Left ventricle myocardium inferior (tissue), 1 donor: Measurements from ENCODE around the gene FSCN2. TPM values are rescaled to one million over a fixed set of nuclear protein-coding genes. Genes with fewer than 3 reads are reported as not detected.
A peak's percentile ranks its signal among the peaks of the same experiment; 100 is the strongest.

ENCODE experiments used
- DNase-seq: peaks from one replicate; pipeline ENCODE4 v3.0.0-alpha.2; 2020
- H3K27ac ChIP-seq: fragments of 200-600 bp; replicated peaks from 2 replicates; pipeline ENCODE4 v1.8.0; 2021
- H3K27me3 ChIP-seq: fragments of 200-600 bp; 2 replicates; pipeline ENCODE4 v1.8.0; 2021; ENCODE audit warnings: low read depth
- H3K36me3 ChIP-seq: fragments of 200-600 bp; 2 replicates; pipeline ENCODE4 v1.8.0; 2021
- H3K4me1 ChIP-seq: fragments of 200-600 bp; 2 replicates; pipeline ENCODE4 v1.8.0; 2021
- H3K4me3 ChIP-seq: fragments of 200-600 bp; 2 replicates; pipeline ENCODE4 v1.8.0; 2021; ENCODE audit warnings: mild to moderate bottlenecking, moderate library complexity
- H3K9me3 ChIP-seq: fragments of 200-600 bp; replicated peaks from 2 replicates; pipeline ENCODE4 v1.8.0; 2021
- CTCF ChIP-seq: fragments of 200-600 bp; IDR thresholded peaks from 2 replicates; pipeline ENCODE4 v1.8.0; 2021; ENCODE audit warnings: antibody characterized with exemption, mild to moderate bottlenecking, borderline replicate concordance
- intact Hi-C: fragments of 100-400 bp; cut with micrococcal nuclease; formaldehyde crosslinking; loops from one replicate; pipeline ENCODE4 v1.11.0; 2022
- total RNA-seq: library from RNA; stranded (reverse); fragmentation: NEBNext Ultra II Directional; extraction: Animal tissue kit (Norgen Biotek cat#: 25700); gene quantifications from one replicate; pipeline ENCODE4 v1.2.1, GENCODE V29; 2021
- donor health status: DM: no; HTN: yes; CAD: no; lungs with severe emphysema.

FSCN2 gene
- total RNA-seq, 1 donor from 2014 or later = 0.38 TPM

GRCh38 chr17:81542431-81543338 lies 14.5 kb downstream of the FSCN2 start:
- no peaks in the 10 kb centered on the region for H3K9me3 ChIP-seq
- intact Hi-C loops = no loop called here
- H3K27me3 ChIP-seq = peaks cover 7% of the 10 kb centered on the region
- peak overlapping the region; percentile 63 for H3K27ac ChIP-seq
- H3K36me3 ChIP-seq = peaks cover 91% of the 10 kb centered on the region
- H3K4me3 ChIP-seq = no peak overlapping the region
- no peak for DNase-seq
- no peak for TF ChIP-seq CTCF
- H3K4me1 ChIP-seq = peaks cover 20% of the 10 kb centered on the region

GRCh38 chr17:81543339-81543675 lies 15.1 kb downstream of the FSCN2 start:
- Histone ChIP-seq H3K4me3 (no peak overlapping the region), H3K27ac (peak overlapping the region; percentile 63), H3K4me1 (peaks cover 19% of the 10 kb centered on the region), H3K36me3 (peaks cover 93% of the 10 kb centered on the region), H3K9me3 (no peaks in the 10 kb centered on the region), H3K27me3 (peaks cover under 1% of the 10 kb centered on the region)
- intact Hi-C loops = no loop called here
- peak; percentile 42 for DNase-seq
- no peak for TF ChIP-seq CTCF

- H3K27ac ChIP-seq = peak overlapping the region; percentile 63
- H3K27me3 ChIP-seq = no peaks in the 10 kb centered on the region
- intact Hi-C loops = no loop called here
- peaks cover 92% of the 10 kb centered on the region for H3K36me3 ChIP-seq
- TF ChIP-seq CTCF = no peak
- H3K4me1 ChIP-seq = peaks cover 19% of the 10 kb centered on the region
- no peak overlapping the region for H3K4me3 ChIP-seq
- H3K9me3 ChIP-seq = no peaks in the 10 kb centered on the region
- no peak for DNase-seq
Measured at GRCh38 chr17:81543756-81544155, 15.6 kb downstream of the FSCN2 start.

- intact Hi-C loops = no loop called here
- Histone ChIP-seq H3K9me3 (no peaks in the 10 kb centered on the region), H3K27ac (no peak overlapping the region), H3K27me3 (no peaks in the 10 kb centered on the region), H3K36me3 (peaks cover 90% of the 10 kb centered on the region), H3K4me3 (no peak overlapping the region), H3K4me1 (peaks cover 19% of the 10 kb centered on the region)
- DNase-seq = no peak
- TF ChIP-seq CTCF = no peak
Measured at GRCh38 chr17:81544281-81544974, 16.3 kb downstream of the FSCN2 start.

- Histone ChIP-seq H3K4me3 (no peak overlapping the region), H3K27ac (no peak overlapping the region), H3K27me3 (no peaks in the 10 kb centered on the region), H3K9me3 (no peaks in the 10 kb centered on the region), H3K4me1 (peaks cover 19% of the 10 kb centered on the region), H3K36me3 (peaks cover 84% of the 10 kb centered on the region)
- no peak for TF ChIP-seq CTCF
- no peak for DNase-seq
- intact Hi-C loops = no loop called here
Measured at GRCh38 chr17:81545160-81545949, 17.2 kb downstream of the FSCN2 start.
